NCI-H69 (cell line): ENCODE results near the gene TAOK3.
"Not testable (repeated sequence)": the region's sequence is repeated elsewhere in the genome, so short reads cannot be mapped to it uniquely, and the experiment has no call there.

Experiments
- DNase-seq: peaks from one replicate; lab custom pipeline; 2025; lab: John Stamatoyannopoulos, UW

TAOK3 gene

DNA sequence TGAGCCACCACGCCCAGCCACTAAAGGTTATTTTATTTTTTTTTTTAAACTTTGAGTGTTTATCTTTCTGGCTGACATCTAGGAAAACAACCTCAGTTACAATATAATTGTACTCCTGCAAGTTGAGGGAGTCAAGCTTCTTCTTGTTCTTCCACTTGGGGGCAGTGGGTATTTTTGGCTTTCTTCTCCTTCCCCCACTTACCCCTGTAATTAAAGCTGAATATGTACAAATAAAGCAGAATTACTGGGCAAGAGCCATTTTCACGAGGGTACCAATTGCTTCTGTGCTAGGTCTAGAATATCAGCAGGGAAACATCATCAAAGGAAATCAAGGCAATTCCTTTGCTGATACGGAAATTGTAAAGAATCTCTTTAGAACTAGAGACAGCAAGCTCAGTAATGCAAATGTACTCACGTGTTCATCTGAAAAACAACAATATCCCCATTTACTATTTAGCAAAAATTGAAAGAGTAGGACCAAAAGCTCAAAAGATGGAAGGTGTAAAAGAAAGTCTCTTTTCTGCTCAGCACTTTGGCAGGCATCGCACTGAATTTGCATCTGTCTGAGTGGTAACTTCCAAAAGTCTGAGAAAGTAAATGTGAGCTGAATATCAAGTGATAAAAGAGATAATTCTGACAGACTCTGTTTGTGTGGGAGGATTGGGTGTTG, 72.8 kb downstream of the TAOK3 start:
- peak; percentile 22 for DNase-seq

DNA sequence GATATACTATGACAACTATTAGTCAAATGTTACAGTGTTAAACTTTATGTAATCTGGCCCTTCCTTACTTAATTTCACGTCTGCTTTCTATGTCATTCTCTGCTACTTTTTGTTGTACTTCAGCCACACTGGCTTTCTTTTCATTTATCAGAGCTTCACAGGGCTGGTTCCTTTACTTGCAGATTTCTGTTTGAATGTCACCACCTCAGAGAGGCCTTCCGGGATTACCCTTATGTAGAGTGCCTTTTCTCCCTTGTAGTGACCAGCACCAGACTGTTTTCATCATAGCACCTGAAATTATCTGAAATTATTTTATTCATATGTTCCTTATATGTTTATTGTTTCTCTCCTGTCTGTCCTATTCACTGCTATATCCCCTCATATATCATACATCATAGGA, 75.4 kb downstream of the TAOK3 start:
- no peak for DNase-seq

GRCh38 chr12:118292836-118293235, 79.9 kb downstream of the TAOK3 start:
- DNase-seq = no peak

DNA sequence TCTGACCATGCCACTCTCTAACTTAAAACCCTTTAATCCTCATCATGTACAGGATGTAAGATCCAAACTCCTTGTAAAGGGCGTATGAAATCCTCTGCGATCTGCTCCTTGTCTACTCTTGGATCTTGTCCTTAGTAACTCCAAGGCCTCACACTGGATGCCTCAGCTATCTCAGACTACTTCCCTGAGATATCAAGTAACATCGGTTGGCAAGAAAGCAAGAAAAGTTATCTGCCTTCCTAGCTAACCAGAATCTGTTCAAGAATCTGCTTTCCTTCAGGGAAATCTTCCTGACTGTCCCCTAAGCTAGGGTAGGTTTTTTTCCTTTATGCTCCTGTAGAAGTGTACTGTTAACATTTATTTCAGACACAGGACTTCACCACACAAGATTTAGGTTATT, 82.6 kb downstream of the TAOK3 start:
- no peak for DNase-seq

DNA sequence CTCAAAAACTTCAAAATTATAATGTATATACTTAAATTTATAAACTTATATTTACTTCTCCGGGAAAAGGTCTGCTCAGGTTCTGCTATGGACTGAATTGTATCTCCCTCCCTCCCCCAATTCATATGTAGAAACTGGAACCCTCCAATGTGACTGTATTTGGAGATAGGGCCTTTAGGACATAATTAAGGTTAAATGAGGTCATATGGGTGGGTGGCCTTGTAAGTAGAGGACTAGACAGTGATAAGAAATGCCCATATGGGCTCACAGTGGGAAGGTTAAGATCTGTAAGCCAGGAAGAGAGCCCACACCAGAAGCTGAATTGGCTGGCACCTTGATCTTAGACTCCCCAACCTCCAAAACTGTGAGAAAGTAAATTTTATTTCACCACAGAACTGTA, 84.5 kb downstream of the TAOK3 start:
- DNase-seq = no peak

DNA sequence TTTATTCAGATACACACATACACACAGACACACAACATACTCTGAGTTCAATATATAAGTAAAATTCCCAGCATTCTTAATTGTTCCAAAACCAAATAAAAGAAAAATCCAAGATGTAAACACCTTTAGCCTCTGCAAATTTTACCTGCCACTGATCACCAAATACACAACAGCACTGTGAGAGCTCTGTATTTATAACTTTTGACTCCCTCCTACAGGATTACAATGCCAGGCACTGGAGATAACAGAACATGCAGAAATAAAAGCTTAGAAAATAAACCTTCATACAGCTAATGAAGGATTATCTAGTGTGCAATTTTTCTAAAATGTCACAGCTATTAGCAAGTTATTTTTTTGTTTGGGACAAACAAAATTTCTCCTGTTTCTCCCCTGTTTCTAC, 85.0 kb downstream of the TAOK3 start:
- DNase-seq = no peak

DNA sequence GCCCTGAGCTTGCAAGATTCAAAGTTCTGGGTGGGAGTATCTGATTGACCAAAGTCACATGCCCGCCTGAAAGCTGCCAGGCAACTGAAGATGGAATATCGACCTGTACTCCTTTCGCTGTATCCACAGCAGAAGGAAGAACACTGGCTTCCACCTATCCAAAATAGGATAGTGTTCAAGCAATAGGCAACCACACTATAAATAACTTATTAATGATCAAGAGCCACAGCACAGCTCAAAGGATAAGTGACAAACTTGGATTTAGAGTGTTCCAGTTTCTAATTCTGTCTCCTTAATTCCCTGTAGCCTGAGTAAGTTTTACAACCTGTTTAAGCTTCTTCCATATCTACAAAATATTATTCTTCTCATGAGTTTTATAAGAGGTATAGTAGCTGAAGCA, 89.9 kb downstream of the TAOK3 start:
- no peak for DNase-seq

DNA sequence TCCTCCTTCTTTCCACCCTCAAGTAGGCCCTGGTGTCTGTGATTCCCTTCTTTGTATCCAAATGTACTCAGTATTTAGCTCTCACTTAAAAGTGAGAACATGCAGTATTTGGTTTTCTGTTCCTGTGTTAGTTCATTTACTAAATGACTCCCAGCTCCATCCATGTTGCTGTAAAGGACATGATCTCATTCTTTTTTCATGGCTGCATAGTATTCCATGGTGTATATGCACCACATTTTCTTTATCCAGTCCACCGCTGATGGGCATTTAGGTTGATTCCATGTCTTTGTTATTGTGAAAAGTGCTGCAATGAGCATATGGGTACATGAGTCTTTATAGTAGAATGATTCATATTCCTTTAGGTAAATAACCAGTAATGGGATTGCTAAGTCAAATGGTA, 94.4 kb downstream of the TAOK3 start:
- not testable (repeated sequence) for DNase-seq

- DNase-seq = no peak
Measured at GRCh38 chr12:118274066-118274465, 98.6 kb downstream of the TAOK3 start.

DNA sequence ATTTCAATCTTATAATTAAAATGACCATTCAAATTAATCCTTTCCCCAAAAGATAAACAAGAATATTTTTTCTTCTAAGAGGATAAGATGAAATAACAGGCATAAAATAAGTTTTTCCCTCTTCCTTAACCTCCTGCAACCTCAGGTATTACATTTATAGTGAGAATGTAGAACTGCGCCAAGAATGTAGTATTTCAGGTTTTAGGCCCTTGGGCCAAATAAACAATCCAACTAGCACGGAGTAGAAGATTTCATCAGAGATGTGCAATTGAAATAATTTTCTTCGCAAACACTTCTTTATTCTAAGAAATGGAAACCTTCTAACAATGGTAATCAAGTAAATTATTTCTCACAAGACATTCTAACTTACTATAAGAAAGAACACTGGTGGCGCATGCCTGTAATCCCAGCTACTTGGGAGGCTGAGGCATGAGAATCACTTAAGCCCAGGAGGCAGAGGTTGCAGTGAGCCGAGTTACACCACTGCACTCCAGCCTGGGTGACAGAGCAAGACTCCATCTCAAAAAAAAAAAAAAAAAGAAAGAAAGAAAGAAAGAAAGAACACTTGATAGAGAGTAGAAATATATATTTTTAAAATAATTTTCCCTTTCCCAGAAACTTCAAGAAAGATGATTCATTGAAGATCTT, 100.8 kb downstream of the TAOK3 start:
- DNase-seq = no peak

DNA sequence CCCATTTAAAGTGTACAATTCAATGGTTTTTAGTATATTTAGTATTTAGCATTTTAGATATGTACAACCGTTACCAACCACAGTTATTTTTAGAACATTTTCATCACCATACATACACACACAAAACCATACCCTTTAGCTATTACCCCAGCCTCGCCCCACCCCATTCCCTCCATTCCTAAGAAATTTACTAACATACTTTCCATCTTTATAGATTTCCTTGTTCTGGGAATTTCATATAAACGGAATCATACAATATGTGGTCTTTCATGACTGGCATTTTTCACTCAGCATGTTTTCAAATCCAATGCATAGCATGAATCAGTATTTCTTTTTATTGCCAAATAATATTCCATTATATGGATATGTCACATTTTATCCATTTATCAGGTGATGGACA, 101.5 kb downstream of the TAOK3 start:
- no peak for DNase-seq

DNA sequence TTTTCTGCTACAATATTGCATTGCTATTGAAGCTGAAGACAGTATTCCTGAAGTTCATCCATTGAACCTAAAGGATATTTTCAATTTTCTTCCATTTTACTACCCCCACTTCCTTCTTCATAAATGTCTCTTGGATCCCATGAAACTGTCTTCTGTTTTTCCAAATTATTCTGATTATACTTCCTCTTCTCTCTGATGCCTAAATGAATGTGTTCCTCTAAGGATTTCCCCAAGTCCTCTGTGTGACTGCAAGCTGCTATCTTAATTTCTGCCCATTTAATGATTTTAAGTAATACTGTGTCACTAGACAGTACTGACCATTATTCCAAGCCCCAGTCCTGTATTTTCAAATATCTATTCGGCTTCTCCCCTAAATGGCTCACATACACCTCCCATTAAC, 102.9 kb downstream of the TAOK3 start:
- no peak for DNase-seq

- DNase-seq = no peak
Measured at GRCh38 chr12:118259079-118259478, 113.6 kb downstream of the TAOK3 start.

DNA sequence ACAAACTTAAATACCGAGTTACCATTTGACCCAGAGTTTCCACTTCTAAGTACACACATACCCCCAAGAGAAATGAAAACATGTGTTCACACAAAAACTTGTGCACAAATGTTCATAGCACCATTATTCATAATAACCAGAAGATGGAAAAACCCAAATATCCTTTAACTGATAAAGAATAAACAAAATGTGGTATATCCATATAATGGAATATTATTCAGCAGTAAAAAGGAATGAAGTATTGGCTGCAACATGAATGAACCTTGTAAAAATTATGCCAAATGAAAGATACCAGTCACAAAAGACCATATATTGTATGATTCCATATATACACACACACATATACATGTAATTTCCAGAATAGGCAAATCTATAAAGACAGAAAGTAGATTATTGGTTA, 116.4 kb downstream of the TAOK3 start:
- DNase-seq = no peak

DNA sequence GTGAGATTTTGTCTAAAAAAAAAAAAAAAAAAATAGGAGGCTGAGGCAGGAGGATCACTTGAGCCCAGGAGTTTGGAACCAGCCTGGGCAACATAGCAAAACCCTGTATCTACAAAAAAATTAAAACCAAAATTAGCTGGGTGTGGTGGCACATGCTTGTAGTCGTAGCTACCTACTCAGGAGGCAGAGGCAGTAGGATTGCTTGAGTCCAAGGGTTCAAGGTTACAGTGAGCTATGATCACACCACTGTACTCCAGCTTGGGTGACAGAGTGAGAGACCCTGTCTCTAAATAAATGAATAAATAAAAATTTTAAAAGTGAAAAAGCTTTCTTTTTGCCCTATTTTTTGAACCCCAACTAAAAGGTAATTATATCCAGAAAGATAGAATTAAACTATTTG, 123.2 kb downstream of the TAOK3 start:
- DNase-seq = no peak

GRCh38 chr12:118245886-118246285, 126.8 kb downstream of the TAOK3 start:
- not testable (repeated sequence) for DNase-seq

DNA sequence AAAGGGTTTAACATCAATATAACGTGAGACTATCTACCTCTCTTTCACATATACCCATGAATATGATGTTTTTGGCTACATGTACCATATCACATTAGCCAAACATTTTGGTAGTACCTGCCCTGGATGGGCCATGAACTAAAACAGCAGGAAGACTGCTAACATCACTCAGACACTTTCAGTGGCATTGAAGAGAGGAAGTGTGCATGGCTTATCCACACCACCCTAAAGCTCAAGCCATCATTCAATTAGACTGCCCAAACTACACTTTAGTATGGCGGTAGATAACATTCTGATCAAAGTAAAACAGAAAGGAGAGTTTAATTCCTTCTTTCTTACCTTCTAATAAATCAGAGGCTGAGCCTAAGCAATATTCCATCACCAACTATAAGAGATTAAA, 133.8 kb downstream of the TAOK3 start:
- no peak for DNase-seq

DNA sequence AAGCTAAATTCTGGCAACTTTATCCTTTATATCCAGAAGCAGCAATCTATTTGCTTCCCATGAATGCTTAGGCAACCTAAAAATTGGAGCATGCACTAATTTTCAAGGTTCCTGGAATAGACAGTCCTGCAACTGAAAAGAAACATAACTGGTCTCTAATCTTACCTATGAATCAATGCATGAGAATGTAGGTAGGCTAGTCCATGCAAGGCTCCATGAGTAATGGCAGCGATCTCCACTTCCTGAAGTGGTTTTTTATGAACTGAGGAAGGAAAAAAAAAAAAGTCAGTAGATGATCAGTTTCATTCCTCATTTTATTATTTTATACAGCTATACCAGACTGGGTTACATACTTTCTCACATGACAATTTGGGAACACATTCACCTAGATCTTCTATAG, 134.8 kb downstream of the TAOK3 start:
- no peak for DNase-seq

- DNase-seq = no peak
Measured at GRCh38 chr12:118237052-118237665, 135.5 kb downstream of the TAOK3 start.

- DNase-seq = no peak
Measured at GRCh38 chr12:118220702-118221101, 152.0 kb downstream of the TAOK3 start.

DNA sequence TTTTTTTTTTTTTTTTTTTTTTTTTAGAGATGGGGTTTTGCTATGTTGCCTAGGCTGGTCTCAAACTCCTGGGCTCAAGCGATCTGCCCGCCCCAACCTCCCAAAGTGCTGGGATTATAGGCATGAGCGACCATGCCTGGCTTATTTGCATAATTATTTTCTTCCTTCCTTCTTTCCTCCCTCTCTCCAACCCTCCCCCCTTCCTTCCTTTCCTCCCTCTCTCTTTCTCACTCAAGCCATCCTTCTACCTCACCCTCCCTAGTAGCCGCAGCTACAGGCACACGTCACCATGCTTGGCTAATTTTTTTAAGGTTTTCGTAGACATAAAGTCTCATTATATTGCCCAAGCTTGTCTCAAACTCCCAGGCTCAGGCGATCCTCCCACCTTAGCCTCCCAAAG, 152.9 kb downstream of the TAOK3 start:
- no peak for DNase-seq

DNA sequence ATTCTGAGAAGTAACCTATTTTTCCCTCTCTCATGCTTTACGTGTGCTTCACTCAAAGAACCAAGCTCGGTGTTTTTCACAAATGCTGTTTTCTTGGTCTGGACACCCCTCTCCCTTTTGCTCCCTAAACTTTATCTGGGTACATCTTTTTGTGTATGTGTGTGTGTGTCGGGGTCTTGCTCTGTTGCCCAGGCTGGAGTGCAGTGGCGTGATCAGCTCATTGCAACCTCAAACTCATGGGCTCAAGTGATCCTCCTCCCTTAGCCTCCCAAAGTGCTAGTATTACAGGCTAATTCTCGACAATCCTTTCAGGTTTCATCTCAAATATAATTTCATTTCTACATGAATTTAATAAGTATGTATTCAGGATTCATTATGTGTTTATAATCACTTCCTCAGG, 153.6 kb downstream of the TAOK3 start:
- no peak for DNase-seq

GRCh38 chr12:118213452-118213851, 159.3 kb downstream of the TAOK3 start:
- DNase-seq = no peak

DNA sequence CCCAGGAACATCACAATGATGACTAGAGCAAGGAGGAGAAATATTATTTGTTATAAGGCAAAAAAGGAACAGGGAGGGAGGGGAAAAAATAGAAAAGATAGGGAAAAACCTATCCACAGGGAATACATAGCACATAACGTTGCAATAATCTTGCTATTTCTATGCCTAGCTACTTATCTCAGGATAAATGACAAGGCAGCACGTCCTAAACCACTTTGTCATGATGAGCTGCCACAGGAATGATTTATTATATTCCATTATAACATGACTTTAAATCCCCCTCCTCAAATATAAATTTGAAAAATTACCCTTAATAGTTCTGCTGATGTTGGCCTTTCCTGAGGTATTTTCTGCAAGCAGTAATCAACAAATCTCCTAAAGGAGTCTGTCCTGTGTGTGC, 160.1 kb downstream of the TAOK3 start:
- no peak for DNase-seq
